Cerebellar nuclear complex (tissue), 1 donor: Measurements from ENCODE around the gene GRIA1.

ENCODE experiments used
- DNase-seq, 2 experiments: peaks; one replicate each; lab custom pipeline; 2025; lab: John Stamatoyannopoulos, UW

The GRIA1 gene

DNA sequence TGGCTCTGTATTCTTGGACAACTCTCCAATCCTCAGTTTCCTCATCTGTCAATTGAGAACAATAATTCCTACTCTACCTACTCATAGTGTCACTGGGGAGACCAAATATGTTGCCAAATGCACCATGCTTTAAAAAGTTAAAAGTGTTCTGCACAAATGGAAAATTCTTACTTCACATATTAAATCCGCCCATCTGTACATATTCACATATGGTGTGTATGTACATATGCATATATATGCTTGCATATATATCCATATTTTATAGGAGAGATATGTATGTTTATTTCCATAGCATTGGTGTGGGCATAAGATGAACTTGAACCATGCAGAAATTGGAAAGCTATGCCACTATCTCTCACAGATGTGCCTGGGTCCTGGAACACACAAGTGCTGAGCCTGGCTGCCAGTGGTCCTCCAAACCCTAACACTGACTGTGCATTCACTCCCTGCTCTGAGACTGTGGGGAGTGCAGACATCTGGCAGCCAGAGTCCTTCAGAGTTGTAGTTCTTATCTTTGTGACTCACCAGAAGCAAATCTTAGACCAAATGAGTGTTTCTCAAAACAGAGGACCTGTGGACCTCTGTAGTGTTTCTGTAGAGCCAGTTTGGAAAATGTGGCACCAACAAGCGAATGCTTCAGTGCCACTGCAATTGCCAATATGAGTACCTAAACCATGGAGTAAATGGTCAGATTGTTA is 168.7 kb downstream of the GRIA1 start:
- no peak for DNase-seq

DNA sequence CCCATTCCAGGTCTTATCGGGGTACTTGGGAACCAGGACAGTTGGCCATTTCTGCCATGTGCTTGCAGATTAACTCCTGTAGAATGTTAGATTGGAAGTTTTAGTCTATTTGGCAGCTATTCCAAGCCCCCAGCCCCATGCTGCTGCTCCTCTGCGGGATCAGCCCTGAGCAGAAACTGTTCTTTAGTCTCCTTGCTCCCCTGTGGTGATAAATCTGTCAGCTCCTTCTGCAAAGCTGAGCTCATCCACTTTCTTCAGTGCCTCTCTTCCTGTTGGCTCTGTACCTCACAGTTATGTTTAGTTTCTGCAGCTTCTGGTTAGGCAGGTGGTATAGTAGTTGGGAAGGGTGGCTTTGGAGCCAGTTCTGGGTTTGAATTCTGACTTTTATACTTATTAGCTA is 170.4 kb downstream of the GRIA1 start:
- DNase-seq: no peak

DNA sequence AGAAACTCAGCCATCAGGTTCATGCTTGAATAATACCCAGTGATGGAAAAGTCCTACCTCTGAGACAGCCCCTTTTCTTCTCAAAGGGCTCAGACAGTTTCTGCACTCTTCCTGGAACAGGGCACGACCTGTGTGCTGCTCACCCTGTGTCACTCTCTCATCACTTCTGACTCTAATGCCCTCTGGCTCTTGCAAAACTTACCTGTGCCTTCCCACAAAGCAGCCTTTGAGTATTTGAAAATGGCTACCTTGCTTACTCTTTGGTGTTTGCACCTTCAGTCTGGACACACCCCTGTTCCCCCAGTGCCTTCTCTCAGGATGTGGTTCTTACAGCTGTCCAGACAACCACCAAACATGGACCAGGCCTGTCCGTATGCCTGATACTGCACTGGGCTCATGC is 171.4 kb downstream of the GRIA1 start:
- no peak for DNase-seq

DNA sequence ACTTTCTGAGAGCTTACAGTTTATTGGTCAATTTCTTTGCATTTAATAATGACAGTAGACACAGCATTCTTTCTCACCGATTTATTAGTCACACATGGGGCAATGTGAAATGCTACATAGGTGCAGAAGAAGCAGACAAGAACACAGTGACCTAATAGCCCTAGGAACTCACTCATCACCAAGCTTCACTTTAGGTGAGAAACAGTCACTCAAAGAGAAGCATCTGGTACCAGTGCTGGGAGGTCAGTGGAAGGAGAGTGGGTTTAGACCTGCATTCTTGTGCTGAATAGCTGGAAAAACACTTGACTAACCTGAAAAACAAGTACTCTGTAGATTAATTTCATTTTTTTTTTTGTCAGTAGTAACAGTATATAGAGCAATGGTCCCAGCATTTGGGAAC is 179.6 kb downstream of the GRIA1 start:
- no peak for DNase-seq

DNA sequence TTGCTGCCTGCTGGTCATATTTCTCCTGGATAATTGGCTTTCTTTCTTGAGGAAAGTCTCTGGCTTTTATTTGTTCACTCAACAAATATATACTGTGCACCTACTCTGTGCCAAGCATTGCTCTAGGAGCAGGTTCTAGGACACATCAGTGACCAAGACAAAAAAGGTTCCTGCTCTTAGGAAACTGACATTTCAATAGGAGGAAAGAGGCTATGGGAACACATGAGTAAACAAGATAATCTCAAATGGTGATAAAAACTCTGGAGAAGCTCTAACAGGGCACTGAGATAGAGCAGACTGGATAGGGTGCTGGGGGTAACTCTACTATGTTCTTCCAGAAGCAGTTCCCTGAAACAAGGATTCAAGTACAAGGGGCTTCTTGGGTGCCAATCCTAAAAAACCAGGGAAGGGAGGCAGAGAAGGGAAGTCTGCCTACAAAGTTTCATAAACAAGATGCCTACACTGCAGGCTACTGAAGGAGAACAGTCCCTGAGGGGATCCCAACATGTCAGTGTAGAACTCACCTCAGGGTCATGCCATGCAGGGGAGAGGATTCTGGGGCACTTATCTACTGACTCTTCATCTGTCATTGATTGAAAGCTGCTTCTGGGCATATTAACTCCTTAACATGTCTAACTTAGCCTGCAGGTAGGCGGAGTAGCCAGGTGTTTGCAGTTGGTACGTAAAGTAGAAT is 181.3 kb downstream of the GRIA1 start:
- DNase-seq: no peak

DNA sequence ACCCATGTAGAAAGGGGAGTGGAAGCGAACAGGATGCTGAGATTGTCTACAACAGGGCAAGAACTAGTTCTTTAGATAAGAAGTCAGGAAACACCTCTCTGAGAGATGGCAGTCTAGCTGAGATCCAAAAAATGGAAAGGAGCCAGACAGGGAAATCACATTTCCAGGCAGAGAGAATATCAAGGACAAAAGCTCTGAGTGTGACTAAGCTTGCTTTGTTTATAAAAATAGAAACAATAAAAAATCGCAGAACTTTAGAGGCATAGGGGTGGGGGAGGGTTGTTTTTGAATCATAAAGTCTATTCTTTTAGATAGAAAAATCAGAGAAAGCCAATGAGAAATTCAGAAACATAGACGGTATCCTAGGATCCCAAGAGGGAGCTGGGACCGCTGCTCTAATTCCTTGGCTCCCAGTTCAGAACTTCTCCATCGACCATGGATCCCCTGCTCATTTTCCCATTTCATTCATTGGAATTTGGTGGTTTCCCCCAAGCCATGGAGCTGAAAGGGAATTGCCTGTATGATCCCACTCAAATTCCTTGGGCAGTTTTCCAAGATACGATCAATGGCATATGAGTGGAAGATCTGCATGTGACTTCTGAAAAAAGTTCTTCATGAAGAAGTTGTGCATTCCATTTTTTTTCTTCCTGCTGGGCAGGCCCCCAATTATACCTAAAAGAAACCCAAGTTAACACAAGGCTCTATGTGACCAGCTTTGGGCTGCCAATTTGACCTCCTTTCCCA is 182.0 kb downstream of the GRIA1 start:
- DNase-seq: no peak

DNA sequence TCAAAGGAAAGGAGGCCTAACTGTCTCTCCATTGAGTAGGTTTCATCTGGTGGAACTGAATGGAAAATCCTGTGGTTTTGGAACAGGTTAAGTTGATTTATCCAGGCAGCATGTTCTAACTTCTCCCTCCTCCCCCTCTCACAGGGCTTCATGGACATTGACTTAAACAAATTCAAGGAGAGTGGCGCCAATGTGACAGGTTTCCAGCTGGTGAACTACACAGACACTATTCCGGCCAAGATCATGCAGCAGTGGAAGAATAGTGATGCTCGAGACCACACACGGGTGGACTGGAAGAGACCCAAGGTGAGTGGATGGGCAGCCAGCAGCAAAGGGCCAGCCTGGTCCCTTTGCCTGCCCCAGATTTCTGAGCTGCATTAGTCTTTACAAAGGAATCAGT is 183.9 kb downstream of the GRIA1 start:
- no peak for DNase-seq

DNA sequence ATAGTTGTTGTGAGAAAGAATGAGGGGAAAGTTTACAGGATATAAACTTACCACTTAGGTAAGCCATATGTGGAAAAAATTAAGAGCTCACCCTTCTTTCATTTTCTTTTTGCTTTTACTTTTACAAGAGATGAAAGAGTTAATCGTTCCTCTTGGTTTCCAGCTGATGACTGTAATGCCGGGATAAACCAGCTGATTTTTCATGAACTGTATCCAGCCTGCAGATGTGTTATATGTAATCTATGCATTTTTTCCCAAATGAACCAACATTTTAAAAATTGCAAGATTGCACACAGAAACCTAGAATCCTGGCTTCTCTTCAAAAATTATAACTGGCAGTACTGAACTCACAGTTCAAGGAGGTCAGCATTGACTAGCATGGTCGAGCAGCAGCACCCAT is 185.9 kb downstream of the GRIA1 start:
- no peak for DNase-seq

DNA sequence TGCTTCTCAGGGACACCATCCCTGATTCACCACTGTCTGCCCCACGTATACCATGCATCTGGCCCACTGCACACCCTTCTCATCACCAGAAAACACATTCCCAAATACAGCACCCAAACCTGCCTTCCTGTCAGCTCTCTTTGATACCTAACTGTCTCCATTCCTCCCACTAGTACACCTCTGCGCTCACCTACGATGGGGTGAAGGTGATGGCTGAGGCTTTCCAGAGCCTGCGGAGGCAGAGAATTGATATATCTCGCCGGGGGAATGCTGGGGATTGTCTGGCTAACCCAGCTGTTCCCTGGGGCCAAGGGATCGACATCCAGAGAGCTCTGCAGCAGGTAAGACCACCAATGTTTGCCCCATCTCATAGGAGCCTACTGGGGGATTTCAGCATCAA is 186.4 kb downstream of the GRIA1 start:
- no peak for DNase-seq

DNA sequence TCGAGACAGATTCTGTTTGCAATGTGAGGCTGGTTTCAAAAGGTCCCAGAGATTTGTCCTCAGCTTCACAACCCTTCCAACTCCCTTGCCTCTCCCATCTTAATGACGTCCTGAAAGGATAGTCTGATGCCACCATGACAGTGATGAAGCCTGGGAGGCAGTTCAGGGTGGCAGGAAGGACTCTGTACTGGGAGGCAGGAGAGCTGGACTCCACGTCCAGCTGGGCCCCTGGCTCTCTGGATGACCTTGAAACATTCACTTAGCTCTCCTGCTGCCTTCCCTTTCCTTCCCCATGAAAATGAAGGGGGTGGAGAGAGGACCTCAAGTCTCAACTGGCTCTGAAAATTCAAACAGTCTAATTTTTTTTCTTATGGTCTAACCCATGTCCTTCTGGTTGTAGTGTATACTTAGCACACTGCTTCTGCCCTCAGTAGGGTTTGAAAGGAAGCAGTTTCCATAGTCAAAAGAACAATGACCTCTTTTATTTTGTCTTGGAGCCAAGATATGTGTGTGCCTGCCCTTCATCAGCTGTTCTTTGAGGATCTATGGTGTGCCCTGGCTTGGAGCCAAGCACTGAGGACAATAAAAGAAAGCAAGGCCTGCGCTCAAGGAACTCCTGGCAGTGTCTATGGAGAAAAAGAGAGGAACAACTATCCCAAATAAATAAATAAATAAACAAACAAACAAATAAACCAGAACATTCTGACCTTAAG is 188.3 kb downstream of the GRIA1 start:
- DNase-seq: no peak

DNA sequence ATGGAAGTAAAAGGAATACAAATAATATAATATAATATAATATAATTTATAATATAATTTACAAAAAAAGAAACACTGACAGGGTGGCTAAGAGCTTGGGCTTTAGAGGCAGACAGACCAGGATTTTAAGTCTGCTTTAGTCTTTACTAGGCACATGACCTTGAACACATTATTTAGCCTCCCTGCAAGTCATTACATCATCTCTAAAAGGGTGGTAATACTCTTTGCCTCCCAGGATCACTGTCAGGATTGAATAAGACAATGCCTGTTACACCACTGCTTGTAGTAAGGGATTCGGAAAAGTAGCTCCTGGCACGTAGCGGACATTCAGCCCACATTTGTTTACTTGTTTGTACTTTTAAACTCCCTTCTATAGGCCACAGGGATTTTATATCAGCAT is 199.8 kb downstream of the GRIA1 start:
- no peak for DNase-seq

DNA sequence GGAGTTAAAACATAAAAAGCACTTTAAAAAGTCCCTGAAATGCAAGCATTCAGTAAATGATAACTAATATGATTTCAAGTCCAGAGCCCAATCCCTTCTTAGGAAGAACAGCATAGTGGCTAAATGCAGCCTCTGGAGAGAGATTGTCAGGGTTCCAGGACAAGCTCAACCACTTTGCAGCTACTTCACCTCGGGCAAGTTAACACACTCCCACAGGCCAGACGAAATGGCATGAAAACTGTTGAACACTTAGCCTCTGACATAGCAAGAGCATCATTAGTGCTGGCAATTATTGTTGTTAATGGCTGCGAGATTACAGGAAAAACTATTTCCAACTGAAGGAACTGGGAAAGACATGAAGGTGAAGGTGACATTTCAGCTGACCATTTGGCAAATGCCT is 205.8 kb downstream of the GRIA1 start:
- no peak for DNase-seq

DNA sequence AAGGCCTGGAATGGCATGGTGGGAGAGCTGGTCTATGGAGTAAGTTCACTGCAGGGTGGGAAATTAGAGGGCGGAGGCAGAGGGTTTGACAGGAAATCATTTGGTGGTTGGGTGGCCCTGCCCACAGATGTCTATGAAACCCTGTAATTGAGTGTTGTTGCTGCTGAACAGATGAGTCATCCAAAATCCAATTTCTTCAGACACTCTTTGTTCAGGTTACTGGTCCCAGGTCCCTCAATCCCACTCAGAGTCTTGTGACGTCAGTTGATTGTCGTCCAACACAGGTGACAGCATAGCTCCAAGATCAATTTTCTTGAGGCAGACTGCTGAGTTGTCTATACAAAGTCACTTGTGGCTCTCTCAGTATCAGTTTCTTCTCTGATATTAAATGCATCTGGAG is 208.6 kb downstream of the GRIA1 start:
- DNase-seq: no peak

DNA sequence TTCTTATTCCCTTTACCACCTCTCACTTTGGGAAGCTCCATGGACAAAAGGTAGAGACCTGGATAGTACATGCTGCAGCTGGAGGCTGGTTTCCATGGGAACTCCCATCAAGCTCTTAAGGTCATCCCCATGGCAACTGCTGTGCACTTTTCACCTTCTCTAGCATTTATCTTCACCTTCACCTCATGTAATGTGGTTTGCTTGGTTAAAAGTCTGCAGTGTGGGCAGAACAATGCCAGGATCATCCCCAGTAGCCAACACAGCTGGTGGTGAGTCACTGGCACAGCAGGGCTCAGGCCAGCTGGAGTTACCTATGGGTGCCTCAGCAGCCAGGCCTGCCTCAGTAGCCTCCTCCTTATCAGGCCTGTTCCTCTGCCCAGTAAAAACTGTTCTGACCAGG is 210.5 kb downstream of the GRIA1 start:
- DNase-seq: no peak

DNA sequence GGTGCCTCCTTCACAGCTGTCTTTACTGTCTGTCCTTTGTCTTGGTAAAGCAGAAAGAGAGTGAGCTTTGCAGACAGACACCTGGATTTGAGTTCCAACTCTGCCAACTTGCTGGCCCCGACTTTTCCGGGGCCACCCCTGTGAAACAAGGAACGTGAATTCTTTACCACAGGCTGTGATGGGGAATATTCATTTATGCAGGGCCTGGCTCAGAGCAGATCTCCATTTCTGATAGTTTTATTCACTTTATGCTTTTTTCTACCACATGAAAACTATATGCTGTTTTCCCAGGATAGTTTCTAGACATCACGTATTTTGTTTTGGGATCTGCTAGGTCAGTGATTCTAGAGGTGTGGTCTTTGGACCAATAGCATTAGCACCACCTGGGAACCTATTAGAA is 211.8 kb downstream of the GRIA1 start:
- no peak for DNase-seq

DNA sequence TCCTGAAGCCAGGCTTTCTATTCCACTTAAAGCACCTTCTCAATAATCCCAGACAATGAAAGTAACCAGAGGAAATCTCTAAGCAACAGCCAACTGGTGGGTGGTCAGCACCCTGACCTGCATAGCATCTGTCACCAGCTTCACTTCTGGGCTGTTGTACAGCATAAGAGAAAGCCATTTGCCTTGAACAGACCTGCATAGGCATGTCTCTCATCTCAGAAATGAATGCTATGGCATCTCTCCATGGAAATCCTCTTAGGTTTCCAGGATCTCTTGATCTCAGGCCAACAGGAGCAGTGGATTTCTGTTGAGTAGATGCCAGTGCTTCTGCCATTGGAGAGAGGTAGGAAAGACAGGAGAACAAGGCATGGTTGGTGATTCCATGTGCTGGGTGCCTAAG is 213.6 kb downstream of the GRIA1 start:
- no peak for DNase-seq

DNA sequence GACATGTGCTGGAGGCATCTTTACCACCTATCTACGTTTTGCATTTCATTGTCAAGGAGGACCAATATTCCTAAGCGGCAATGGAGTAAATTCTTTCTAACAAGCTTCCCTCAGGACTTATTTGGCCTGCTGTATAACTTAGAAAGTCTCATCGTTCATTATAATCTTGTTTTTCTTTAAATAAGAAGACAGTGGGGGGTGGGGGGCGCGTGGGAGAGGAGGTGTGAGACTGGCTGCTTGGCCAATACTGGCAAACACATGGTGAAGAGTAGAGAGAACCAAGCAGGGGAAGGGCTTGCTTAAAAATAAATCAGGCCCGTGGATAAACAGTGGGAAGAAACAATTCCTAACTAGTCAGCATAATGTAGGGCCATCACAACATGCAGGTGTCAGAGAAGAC is 217.2 kb downstream of the GRIA1 start:
- DNase-seq: no peak

DNA sequence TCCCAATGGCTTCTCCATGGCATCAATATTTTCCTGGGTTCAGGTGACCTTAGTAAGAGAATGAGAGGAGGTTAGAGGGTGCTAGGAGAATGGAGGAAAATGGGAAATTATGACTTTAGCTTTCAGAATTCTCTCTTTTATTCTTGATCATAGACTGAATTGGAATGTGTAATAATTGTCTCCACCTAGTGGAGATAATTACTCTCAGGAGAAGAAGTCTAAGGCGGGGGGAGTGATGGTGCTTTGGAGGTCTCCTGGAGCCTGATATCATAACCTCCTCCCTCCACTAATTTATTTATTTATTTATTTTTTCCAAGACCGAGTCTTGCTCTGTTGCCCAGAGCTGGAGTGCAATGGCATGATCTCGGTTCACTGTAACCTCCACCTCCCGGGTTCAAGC is 221.3 kb downstream of the GRIA1 start:
- no peak for DNase-seq

DNA sequence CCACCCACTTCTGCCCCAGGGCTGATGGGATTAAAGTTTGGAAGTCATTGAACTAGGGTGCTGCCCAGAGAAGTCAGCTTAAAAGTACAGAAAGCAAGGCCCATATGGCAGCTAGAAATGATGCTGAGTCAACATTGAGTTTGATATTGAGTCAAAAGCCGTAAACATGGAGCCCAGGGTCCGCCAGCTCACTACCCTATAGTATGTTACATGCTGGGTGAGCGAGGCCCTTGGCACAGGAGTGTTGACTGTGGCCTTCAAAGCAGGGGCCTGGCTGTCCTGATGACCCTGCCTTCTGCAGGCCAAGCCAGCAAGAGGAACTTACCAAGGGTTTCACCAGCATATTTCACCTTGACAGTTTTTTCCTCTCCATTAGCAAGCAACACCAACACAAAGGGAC is 222.5 kb downstream of the GRIA1 start:
- DNase-seq: no peak

DNA sequence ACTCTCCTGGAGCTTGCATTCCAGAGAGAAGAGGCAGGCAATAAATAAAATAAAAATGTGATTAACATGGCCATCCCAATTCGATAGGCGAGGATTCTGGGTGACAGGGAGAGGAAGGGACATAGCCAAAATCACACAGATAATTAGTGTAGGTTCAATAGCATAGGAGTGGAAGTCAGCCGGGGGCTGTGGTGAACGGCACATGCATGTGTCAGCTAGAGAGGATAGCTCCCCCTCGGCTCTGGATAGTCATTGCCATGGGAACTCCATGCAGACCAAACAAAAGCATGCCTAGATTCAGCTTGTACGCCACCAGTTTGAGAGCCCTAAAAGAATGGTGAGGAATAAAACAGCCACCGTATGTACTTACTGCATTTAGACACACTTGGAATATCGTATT is 223.5 kb downstream of the GRIA1 start:
- no peak for DNase-seq

DNA sequence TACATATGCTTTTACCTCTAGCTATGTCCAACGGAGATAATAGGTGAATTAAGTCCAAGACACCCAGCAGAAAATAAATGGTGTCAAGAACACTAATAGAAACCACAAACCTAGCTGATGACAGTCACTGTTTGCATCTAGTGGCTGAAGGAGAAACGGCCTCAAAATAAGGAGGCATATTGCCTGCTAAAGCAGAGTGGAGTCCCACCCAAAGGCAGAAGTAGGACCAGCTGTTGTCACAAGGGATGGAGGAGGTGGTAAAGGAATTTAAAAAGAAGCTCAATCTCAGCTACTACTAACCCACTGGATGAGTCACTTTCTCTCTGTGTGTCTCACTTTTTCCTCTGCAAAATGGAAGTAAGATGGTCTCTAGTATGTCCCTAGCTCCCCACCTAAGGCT is 224.3 kb downstream of the GRIA1 start:
- no peak for DNase-seq

DNA sequence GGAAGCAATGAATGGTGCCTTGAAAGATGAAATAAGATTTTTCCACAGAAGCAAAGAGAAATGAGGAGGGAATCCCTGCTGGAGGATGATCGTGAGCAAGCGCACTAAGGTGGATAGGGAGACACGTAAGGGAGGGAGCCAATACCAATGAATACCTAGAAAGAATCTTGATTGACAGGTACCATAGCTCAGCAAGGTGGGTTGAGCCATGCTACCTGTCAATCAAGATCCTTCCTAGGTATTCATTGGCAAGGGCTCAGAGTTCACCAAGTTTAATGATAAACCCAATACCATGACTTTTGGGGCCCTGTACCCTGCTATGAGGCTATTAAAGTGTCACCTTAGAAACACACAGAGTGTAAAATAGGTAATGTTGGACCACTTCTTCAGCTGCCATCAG is 226.8 kb downstream of the GRIA1 start:
- no peak for DNase-seq

DNA sequence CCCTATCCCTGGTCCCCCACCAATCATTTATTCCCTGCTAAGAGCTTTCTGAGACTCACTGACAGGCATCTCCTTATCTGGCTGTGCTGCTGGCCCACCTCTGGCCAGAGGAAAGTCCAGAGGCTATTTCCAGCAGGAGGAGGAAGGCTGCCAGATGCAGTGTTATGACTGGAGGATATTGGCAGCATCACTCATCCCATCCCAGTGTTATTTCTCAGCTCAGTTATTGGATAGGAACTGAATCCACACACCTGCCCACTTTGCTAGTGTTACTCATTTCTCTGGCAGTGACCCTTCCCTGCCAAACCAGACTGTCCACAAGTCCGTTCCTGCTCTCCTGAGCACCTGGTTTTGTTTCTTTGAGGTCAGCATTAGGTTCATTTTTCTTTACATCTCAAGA is 228.2 kb downstream of the GRIA1 start:
- DNase-seq: no peak
